ENCODE data around the gene RRAD.

GRCh38 chr16:66935314-66936011 lies 10.1 kb upstream of the RRAD start, which contains the start of gene CES2:
- TF ChIP-seq EZH2 (IDR thresholded peaks at IDR 0.05) (no peak), POLR2AphosphoS5 (IDR thresholded peaks at IDR 0.05; ENCODE audit: borderline replicate concordance, low read depth, low read length) (no peak)

Data from SK-N-MC (cell line).